Esophagus squamous epithelium (tissue), 5 donors: ENCODE results near the gene PIK3C3. TPM values are rescaled to one million over a fixed set of nuclear protein-coding genes. Genes with fewer than 3 reads are reported as not detected.
"Not testable (repeated sequence)": the region's sequence is repeated elsewhere in the genome, so short reads cannot be mapped to it uniquely, and the experiment has no call there.

Source experiments
- DNase-seq: peaks from one replicate; lab custom pipeline; 2025; lab: John Stamatoyannopoulos, UW
- H3K27ac ChIP-seq, 4 donors: fragments of 200-600 bp; sonication (generic); one replicate each; pipeline ENCODE4 v1.5.1; 2016 to 2019; ENCODE audit warnings: mild to moderate bottlenecking in 1 of 4
- H3K27me3 ChIP-seq, 4 donors: fragments of 200-600 bp; sonication (generic); 1 replicate in 3 of 4; 2 replicates in 1 of 4; pipeline versions ENCODE4 v1.5.1 to v1.6.0; 2017 to 2021; ENCODE audit warnings: antibody characterized with exemption in 1 of 4
- H3K36me3 ChIP-seq, 3 donors: fragments of 200-600 bp; sonication (generic); one replicate each; pipeline ENCODE4 v1.5.1; 2016 to 2019
- H3K4me1 ChIP-seq, 3 donors: fragments of 200-600 bp; sonication (generic); one replicate each; pipeline ENCODE4 v1.5.1; 2017 to 2019
- H3K4me3 ChIP-seq, 4 donors: fragments of 200-600 bp; sonication (generic); 1 replicate in 3 of 4; 2 replicates in 1 of 4; pipeline ENCODE4 v1.5.1; 2016 to 2019; ENCODE audit warnings: mild to moderate bottlenecking in 2 of 4, moderate library complexity in 1 of 4
- H3K9me3 ChIP-seq, 3 donors: fragments of 200-600 bp; sonication (generic); one replicate each; pipeline ENCODE4 v1.5.1; 2016 to 2019
- POLR2A ChIP-seq, 4 donors: fragments of 450-650 bp; IDR thresholded peaks; one replicate each; pipeline ENCODE4 v1.6.1; 2017; ENCODE audit warnings: antibody characterized with exemption in 4 of 4, mild to moderate bottlenecking in 4 of 4, moderate library complexity in 3 of 4
- WGBS, 2 donors: methylation state at CpG; one replicate each; pipeline ENCODE4 v1.1.5; 2018; 5-methylcytosine and 5-hydroxymethylcytosine counted together
- intact Hi-C: fragments of 100-400 bp; cut with DNase I; formaldehyde crosslinking; loops from one replicate; pipeline ENCODE4 v1.15.0; 2022
- total RNA-seq, 4 donors: library from RNA; depleted of rRNA; stranded (reverse); fragments of >200 nt; gene quantifications; one replicate each; pipeline ENCODE4 v1.1.0, GENCODE V29; 2016
- TF ChIP-seq, protein P1 (sequence below), 6 experiments: fragments of 450-650 bp in 4 of 6; fragments of 200-600 bp in 2 of 6; sonication (generic) in 2 of 6; IDR thresholded peaks; one replicate each; pipeline ENCODE4 v1.5.1; 2016 to 2019; ENCODE audit warnings: antibody characterized with exemption in 6 of 6, mild to moderate bottlenecking in 4 of 6, moderate library complexity in 4 of 6
- donor health status: DM: yes; HTN: yes; CAD: no.

PIK3C3 gene
- total RNA-seq, 4 donors from 2014 or later, result 17.2 to 43.9 (median 23.6) TPM

DNA sequence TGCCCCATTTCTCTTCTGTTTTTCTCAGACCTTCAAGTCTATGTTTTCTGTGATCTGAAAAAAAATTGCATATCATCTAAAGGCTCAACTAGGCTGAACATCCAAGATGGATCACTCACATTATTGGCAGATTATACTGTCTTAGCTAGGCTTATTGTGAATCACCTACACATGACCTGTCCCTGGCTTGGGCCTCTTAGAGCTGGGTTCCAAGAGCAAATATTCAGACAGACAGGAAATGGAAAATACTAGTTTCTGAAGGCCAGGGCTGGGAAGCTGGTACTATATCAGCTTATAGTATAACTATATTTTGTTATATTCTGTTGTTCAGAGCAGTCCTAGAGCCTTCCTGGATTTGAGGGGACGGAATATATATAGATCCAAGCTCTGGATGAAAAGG lies 90.3 kb downstream of the PIK3C3 start:
- Histone ChIP-seq H3K36me3 (peaks cover 0 to 70% (median 9%) of the 10 kb centered on the region in 3 donors), H3K9me3 (no peaks in the 10 kb centered on the region), H3K27me3 (no peaks in the 10 kb centered on the region), H3K4me3 (no peak overlapping the region), H3K27ac (no peak overlapping the region), H3K4me1 (peaks cover 0 to 11% (median 5%) of the 10 kb centered on the region in 3 donors)
- intact Hi-C loops, result no loop called here
- TF ChIP-seq, protein P1, sequence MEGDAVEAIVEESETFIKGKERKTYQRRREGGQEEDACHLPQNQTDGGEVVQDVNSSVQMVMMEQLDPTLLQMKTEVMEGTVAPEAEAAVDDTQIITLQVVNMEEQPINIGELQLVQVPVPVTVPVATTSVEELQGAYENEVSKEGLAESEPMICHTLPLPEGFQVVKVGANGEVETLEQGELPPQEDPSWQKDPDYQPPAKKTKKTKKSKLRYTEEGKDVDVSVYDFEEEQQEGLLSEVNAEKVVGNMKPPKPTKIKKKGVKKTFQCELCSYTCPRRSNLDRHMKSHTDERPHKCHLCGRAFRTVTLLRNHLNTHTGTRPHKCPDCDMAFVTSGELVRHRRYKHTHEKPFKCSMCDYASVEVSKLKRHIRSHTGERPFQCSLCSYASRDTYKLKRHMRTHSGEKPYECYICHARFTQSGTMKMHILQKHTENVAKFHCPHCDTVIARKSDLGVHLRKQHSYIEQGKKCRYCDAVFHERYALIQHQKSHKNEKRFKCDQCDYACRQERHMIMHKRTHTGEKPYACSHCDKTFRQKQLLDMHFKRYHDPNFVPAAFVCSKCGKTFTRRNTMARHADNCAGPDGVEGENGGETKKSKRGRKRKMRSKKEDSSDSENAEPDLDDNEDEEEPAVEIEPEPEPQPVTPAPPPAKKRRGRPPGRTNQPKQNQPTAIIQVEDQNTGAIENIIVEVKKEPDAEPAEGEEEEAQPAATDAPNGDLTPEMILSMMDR (IDR thresholded peaks at IDR 0.05), result no peak
- TF ChIP-seq POLR2A (IDR thresholded peaks at IDR 0.05), result no peak
- DNase-seq, result no peak
- 95 to 100% methylated on average over 1 of the region's 1 CpG for WGBS, 2 donors

DNA sequence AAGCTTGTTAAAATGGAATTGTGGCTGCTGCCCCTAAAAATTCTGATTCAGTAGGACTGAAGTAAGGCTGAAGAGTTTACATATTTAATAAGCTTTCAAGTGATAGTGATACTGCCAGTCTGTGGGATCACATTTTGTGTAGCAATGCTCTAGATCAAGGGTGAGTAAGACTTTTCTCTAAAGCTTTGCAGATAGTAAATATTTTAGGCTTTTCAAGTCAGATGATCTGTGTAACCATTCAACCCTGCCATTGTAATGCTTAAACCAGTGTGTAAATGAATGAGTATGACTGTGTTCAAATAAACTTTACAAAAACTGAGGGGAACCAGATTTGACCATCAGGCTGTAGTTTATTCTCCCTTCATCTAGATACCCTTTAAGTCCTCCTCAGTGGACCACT lies 92.7 kb downstream of the PIK3C3 start:
- no peak for TF ChIP-seq POLR2A (IDR thresholded peaks at IDR 0.05)
- TF ChIP-seq, protein P1 (IDR thresholded peaks at IDR 0.05), result no peak
- Histone ChIP-seq H3K27me3 (no peaks in the 10 kb centered on the region), H3K27ac (peak overlapping the region in 1 of 4 donors; percentile 31), H3K4me1 (peaks cover 0 to 11% (median 5%) of the 10 kb centered on the region in 3 donors), H3K4me3 (no peak overlapping the region), H3K36me3 (peaks cover 0 to 55% (median 0%) of the 10 kb centered on the region in 3 donors), H3K9me3 (no peaks in the 10 kb centered on the region)
- intact Hi-C loops, result no loop called here
- DNase-seq, result no peak

- Histone ChIP-seq H3K9me3 (no peaks in the 10 kb centered on the region), H3K27ac (peak overlapping the region in 1 of 4 donors; percentile 31), H3K36me3 (peaks cover 0 to 50% (median 0%) of the 10 kb centered on the region in 3 donors), H3K4me3 (no peak overlapping the region), H3K27me3 (no peaks in the 10 kb centered on the region), H3K4me1 (peaks cover 0 to 11% (median 5%) of the 10 kb centered on the region in 3 donors)
- DNase-seq, result no peak
- intact Hi-C loops, result no loop called here
- 21 to 68% methylated on average over 2 of the region's 2 CpGs for WGBS, 2 donors
- no peak for TF ChIP-seq POLR2A (IDR thresholded peaks at IDR 0.05)
- TF ChIP-seq, protein P1 (IDR thresholded peaks at IDR 0.05), result no peak
These were observed 93.1 kb downstream of the PIK3C3 start for GRCh38 chr18:42048158-42048557.

GRCh38 chr18:42049536-42049935 lies 94.5 kb downstream of the PIK3C3 start:
- 96 to 97% methylated on average over 15 of the region's 15 CpGs for WGBS, 2 donors
- intact Hi-C loops, H3K9me3 ChIP-seq, H3K27me3 ChIP-seq, H3K4me3 ChIP-seq, DNase-seq, H3K27ac ChIP-seq: not testable (repeated sequence)
- peaks cover 0 to 11% (median 5%) of the 10 kb centered on the region in 3 donors for H3K4me1 ChIP-seq
- peaks cover 0 to 43% (median 0%) of the 10 kb centered on the region in 3 donors for H3K36me3 ChIP-seq

GRCh38 chr18:42051411-42051810 lies 96.4 kb downstream of the PIK3C3 start:
- Histone ChIP-seq H3K9me3 (no peaks in the 10 kb centered on the region), H3K36me3 (peaks cover 0 to 46% (median 0%) of the 10 kb centered on the region in 3 donors), H3K4me3 (no peak overlapping the region), H3K27ac (no peak overlapping the region), H3K4me1 (peaks cover 0 to 11% (median 5%) of the 10 kb centered on the region in 3 donors), H3K27me3 (no peaks in the 10 kb centered on the region)
- intact Hi-C loops, result no loop called here
- TF ChIP-seq POLR2A (IDR thresholded peaks at IDR 0.05), result no peak
- TF ChIP-seq, protein P1 (IDR thresholded peaks at IDR 0.05), result no peak
- no peak for DNase-seq
